ENCODE data around the gene MLPH.

Gene MLPH

GRCh38 chr2:237498341-237498740, 11.3 kb downstream of the MLPH start:
- H3K4me2 ChIP-seq (ENCODE audit: insufficient read depth, low read length, poor library complexity, severe bottlenecking) = no peak overlapping the region
- H2AK5ac ChIP-seq (ENCODE audit: low read depth, low read length) = no peak overlapping the region
- no peak overlapping the region for H2BK120ac ChIP-seq (ENCODE audit: low read depth, low read length)
- no peak overlapping the region for H3K9ac ChIP-seq (ENCODE audit: low read depth, low read length, poor library complexity)
- peaks cover 0 to 4% of the 10 kb centered on the region in 2 donors for H3K4me1 ChIP-seq (ENCODE audit: control insufficient read depth in 2 of 2, insufficient read depth in 1 of 2, low read depth in 1 of 2, low read length in 2 of 2)
- H4K8ac ChIP-seq (ENCODE audit: low read depth, low read length) = no peak overlapping the region
- H3K4me3 ChIP-seq (ENCODE audit: low read length in 2 of 2) = no peak overlapping the region
- no peak overlapping the region for H2BK15ac ChIP-seq (ENCODE audit: low read length)
- H3K14ac ChIP-seq (ENCODE audit: low read length) = no peak overlapping the region
- no peak overlapping the region for H3K18ac ChIP-seq (ENCODE audit: low read length)
- no peak overlapping the region for H3K23ac ChIP-seq (ENCODE audit: low read depth, low read length, poor library complexity)
- no peaks in the 10 kb centered on the region for H3K79me1 ChIP-seq (ENCODE audit: low read depth, low read length)
- no peak overlapping the region for H4K91ac ChIP-seq (ENCODE audit: low read depth, low read length, poor library complexity)
- WGBS, 2 donors (ENCODE audit: extremely low coverage in 2 of 2, insufficient read length in 2 of 2, insufficient replicate concordance in 1 of 2) = no CpG with 5 or more reads among the region's 11 CpGs
- no peak overlapping the region for H2AFZ ChIP-seq (ENCODE audit: low read length)
- no peak overlapping the region for H2BK12ac ChIP-seq (ENCODE audit: low read length)
- no peak overlapping the region for H3K27ac ChIP-seq (replicated peaks; ENCODE audit: low read length)
- H3K4ac ChIP-seq (ENCODE audit: low read length) = no peak overlapping the region
- no peaks in the 10 kb centered on the region for H3K36me3 ChIP-seq (replicated peaks in 1 of 2; ENCODE audit: control insufficient read depth in 2 of 2, insufficient read depth in 2 of 2, low read length in 2 of 2)
- H3K27me3 ChIP-seq (ENCODE audit: control insufficient read depth in 3 of 3, insufficient read depth in 3 of 3, low read depth in 1 of 3, low read length in 3 of 3) = no peaks in the 10 kb centered on the region
- no peaks in the 10 kb centered on the region for H3K9me3 ChIP-seq (replicated peaks in 1 of 2; ENCODE audit: control insufficient read depth in 2 of 2, insufficient read depth in 1 of 2, low read depth in 1 of 2, low read length in 2 of 2)
- H2BK5ac ChIP-seq (ENCODE audit: low read length) = no peak overlapping the region
- DNase-seq (ENCODE audit: low spot score) = no peak

DNA sequence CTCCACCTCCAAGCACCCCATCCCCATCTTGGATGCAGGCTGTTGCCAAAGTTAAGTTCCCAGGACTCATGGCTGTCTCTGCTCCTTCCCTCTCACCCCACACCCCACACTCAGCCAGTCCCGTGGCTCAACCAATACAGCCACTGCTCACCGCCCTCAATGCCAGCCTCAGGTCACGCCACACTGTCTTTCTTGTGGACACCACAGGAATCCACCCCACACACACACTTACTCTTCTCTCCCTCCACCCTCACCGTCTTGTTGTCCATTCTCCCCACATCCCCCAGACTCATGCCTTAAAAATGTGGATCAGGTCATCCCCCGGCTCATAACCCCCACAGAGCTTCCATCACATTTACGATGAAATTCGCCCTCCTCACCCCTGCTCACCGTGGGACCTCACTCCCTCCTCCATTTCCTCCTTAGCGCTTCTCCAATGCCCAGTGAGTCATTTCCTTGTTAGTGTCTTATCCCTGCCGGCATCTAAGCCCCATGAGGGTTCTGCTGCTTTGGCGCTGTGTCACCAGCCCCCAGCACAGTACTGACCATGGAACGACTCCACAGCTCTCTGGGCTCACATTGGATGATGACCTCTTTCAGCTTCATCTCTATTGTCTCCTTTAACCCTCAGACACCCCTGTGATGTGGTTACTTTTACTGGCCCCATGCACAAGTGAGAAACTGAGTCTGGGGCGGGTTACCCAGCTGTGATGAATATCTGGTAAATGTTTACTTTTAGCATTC, 13.8 kb downstream of the MLPH start:
- no CpG with 5 or more reads among the region's 13 CpGs for WGBS, 2 donors (ENCODE audit: extremely low coverage in 2 of 2, insufficient read length in 2 of 2, insufficient replicate concordance in 1 of 2)

DNA sequence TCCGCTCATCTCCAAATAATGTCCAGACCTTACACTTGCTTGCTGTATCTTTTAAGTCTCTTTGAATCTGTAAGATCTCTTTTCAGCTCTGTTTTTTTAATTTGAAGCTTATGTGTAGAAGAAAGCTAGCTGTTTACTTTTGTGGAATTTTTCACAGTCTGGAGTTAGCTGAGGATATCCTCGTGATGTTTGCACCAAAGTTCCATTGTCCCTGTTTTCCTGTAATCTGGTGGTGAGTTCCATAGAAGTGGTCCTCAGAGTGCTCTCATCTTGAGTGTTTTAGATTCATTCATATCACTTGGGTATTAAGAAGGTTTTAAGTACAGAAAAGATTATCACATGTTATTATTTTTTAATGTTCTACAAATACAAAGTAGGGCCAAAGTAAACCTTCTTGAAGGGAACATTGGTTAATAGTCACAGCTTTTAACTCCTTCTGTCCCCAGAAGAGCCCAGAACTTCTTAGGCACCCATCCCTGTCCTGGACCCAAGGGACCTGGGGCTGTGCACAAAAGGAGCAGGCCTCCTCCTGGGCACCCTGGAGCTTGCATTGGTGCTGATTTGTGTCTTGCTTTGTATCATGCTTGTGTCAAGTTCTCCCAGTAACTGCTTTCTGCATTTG, 15.0 kb downstream of the MLPH start:
- Histone ChIP-seq H3K9me3 (replicated peaks in 1 of 2; ENCODE audit: control insufficient read depth in 2 of 2, insufficient read depth in 1 of 2, low read depth in 1 of 2, low read length in 2 of 2) (no peaks in the 10 kb centered on the region), H3K27me3 (ENCODE audit: control insufficient read depth in 3 of 3, insufficient read depth in 3 of 3, low read depth in 1 of 3, low read length in 3 of 3) (no peaks in the 10 kb centered on the region), H2BK12ac (ENCODE audit: low read length) (no peak overlapping the region), H3K18ac (ENCODE audit: low read length) (no peak overlapping the region), H3K36me3 (replicated peaks in 1 of 2; ENCODE audit: control insufficient read depth in 2 of 2, insufficient read depth in 2 of 2, low read length in 2 of 2) (no peaks in the 10 kb centered on the region), H3K9ac (ENCODE audit: low read depth, low read length, poor library complexity) (no peak overlapping the region), H4K91ac (ENCODE audit: low read depth, low read length, poor library complexity) (no peak overlapping the region), H3K4me1 (ENCODE audit: control insufficient read depth in 2 of 2, insufficient read depth in 1 of 2, low read depth in 1 of 2, low read length in 2 of 2) (peaks cover 0 to 4% of the 10 kb centered on the region in 2 donors), H3K4me2 (ENCODE audit: insufficient read depth, low read length, poor library complexity, severe bottlenecking) (no peak overlapping the region), H2BK5ac (ENCODE audit: low read length) (no peak overlapping the region), H2BK120ac (ENCODE audit: low read depth, low read length) (no peak overlapping the region), H3K23ac (ENCODE audit: low read depth, low read length, poor library complexity) (no peak overlapping the region), H3K4ac (ENCODE audit: low read length) (no peak overlapping the region), H3K4me3 (ENCODE audit: low read length in 2 of 2) (no peak overlapping the region), H3K79me1 (ENCODE audit: low read depth, low read length) (no peaks in the 10 kb centered on the region), H2BK15ac (ENCODE audit: low read length) (no peak overlapping the region), H4K8ac (ENCODE audit: low read depth, low read length) (no peak overlapping the region), H2AFZ (ENCODE audit: low read length) (no peak overlapping the region), H3K27ac (replicated peaks; ENCODE audit: low read length) (no peak overlapping the region), H3K14ac (ENCODE audit: low read length) (no peak overlapping the region), H2AK5ac (ENCODE audit: low read depth, low read length) (no peak overlapping the region)
- whole genome bisulfite sequencing, 2 donors (ENCODE audit: extremely low coverage in 2 of 2, insufficient read length in 2 of 2, insufficient replicate concordance in 1 of 2) = no CpG with 5 or more reads among the region's 2 CpGs
- DNase-seq (ENCODE audit: low spot score) = no peak

More for the DNA sequence above, 13.8 kb downstream of the MLPH start:
- no peak for DNase-seq (ENCODE audit: low spot score)
- H3K4me2 ChIP-seq (ENCODE audit: insufficient read depth, low read length, poor library complexity, severe bottlenecking) = no peak overlapping the region
- H3K4me3 ChIP-seq (ENCODE audit: low read length in 2 of 2) = no peak overlapping the region
- no peak overlapping the region for H3K23ac ChIP-seq (ENCODE audit: low read depth, low read length, poor library complexity)
- H2BK12ac ChIP-seq (ENCODE audit: low read length) = no peak overlapping the region
- H3K18ac ChIP-seq (ENCODE audit: low read length) = no peak overlapping the region
- no peak overlapping the region for H2BK5ac ChIP-seq (ENCODE audit: low read length)
- no peak overlapping the region for H3K4ac ChIP-seq (ENCODE audit: low read length)
- H2BK15ac ChIP-seq (ENCODE audit: low read length) = no peak overlapping the region
- H3K9ac ChIP-seq (ENCODE audit: low read depth, low read length, poor library complexity) = no peak overlapping the region
- no peak overlapping the region for H3K27ac ChIP-seq (replicated peaks; ENCODE audit: low read length)
- no peak overlapping the region for H3K14ac ChIP-seq (ENCODE audit: low read length)
- peak overlapping the region; percentile 21 for H2AFZ ChIP-seq (ENCODE audit: low read length)
- no peak overlapping the region for H4K91ac ChIP-seq (ENCODE audit: low read depth, low read length, poor library complexity)
- H3K27me3 ChIP-seq (ENCODE audit: control insufficient read depth in 3 of 3, insufficient read depth in 3 of 3, low read depth in 1 of 3, low read length in 3 of 3) = no peaks in the 10 kb centered on the region
- no peaks in the 10 kb centered on the region for H3K36me3 ChIP-seq (replicated peaks in 1 of 2; ENCODE audit: control insufficient read depth in 2 of 2, insufficient read depth in 2 of 2, low read length in 2 of 2)
- H3K9me3 ChIP-seq (replicated peaks in 1 of 2; ENCODE audit: control insufficient read depth in 2 of 2, insufficient read depth in 1 of 2, low read depth in 1 of 2, low read length in 2 of 2) = no peaks in the 10 kb centered on the region
- no peak overlapping the region for H2AK5ac ChIP-seq (ENCODE audit: low read depth, low read length)
- no peak overlapping the region for H2BK120ac ChIP-seq (ENCODE audit: low read depth, low read length)
- H4K8ac ChIP-seq (ENCODE audit: low read depth, low read length) = no peak overlapping the region
- H3K4me1 ChIP-seq (ENCODE audit: control insufficient read depth in 2 of 2, insufficient read depth in 1 of 2, low read depth in 1 of 2, low read length in 2 of 2) = peaks cover 0 to 4% of the 10 kb centered on the region in 2 donors
- no peaks in the 10 kb centered on the region for H3K79me1 ChIP-seq (ENCODE audit: low read depth, low read length)

DNA sequence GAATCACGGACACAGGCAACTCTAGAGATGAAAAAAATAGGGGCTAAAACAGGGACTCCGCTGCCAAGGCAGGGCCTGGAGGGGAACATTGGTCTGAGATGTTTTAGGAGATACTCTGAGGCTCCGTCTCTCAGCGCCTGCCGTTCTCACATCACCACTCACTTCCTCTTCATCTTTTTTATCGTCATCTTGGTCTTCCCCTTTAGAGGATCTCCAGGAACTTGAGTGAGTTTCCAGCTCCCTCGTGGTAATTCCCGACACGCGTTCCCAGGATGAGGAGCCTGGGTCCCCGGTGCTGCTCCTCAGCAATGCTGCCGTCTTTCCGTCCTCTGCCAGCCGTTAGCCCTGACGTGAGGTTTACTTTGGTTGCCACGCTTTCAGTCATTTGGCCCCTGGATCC, 16.1 kb downstream of the MLPH start:
- no peak overlapping the region for H4K8ac ChIP-seq (ENCODE audit: low read depth, low read length)
- no peaks in the 10 kb centered on the region for H3K79me1 ChIP-seq (ENCODE audit: low read depth, low read length)
- H3K4me3 ChIP-seq (ENCODE audit: low read length in 2 of 2) = no peak overlapping the region
- no peaks in the 10 kb centered on the region for H3K27me3 ChIP-seq (ENCODE audit: control insufficient read depth in 3 of 3, insufficient read depth in 3 of 3, low read depth in 1 of 3, low read length in 3 of 3)
- H3K18ac ChIP-seq (ENCODE audit: low read length) = no peak overlapping the region
- no peak overlapping the region for H2BK120ac ChIP-seq (ENCODE audit: low read depth, low read length)
- H3K36me3 ChIP-seq (replicated peaks in 1 of 2; ENCODE audit: control insufficient read depth in 2 of 2, insufficient read depth in 2 of 2, low read length in 2 of 2) = no peaks in the 10 kb centered on the region
- no peaks in the 10 kb centered on the region for H3K9me3 ChIP-seq (replicated peaks in 1 of 2; ENCODE audit: control insufficient read depth in 2 of 2, insufficient read depth in 1 of 2, low read depth in 1 of 2, low read length in 2 of 2)
- no peak overlapping the region for H3K9ac ChIP-seq (ENCODE audit: low read depth, low read length, poor library complexity)
- H3K27ac ChIP-seq (replicated peaks; ENCODE audit: low read length) = no peak overlapping the region
- H3K4me1 ChIP-seq (ENCODE audit: control insufficient read depth in 2 of 2, insufficient read depth in 1 of 2, low read depth in 1 of 2, low read length in 2 of 2) = peaks cover 0 to 4% of the 10 kb centered on the region in 2 donors
- DNase-seq (ENCODE audit: low spot score) = no peak
- no peak overlapping the region for H2BK12ac ChIP-seq (ENCODE audit: low read length)
- H3K23ac ChIP-seq (ENCODE audit: low read depth, low read length, poor library complexity) = no peak overlapping the region
- H2AFZ ChIP-seq (ENCODE audit: low read length) = no peak overlapping the region
- no peak overlapping the region for H2BK5ac ChIP-seq (ENCODE audit: low read length)
- no peak overlapping the region for H2BK15ac ChIP-seq (ENCODE audit: low read length)
- H2AK5ac ChIP-seq (ENCODE audit: low read depth, low read length) = no peak overlapping the region
- H3K4ac ChIP-seq (ENCODE audit: low read length) = no peak overlapping the region
- H3K14ac ChIP-seq (ENCODE audit: low read length) = no peak overlapping the region
- H3K4me2 ChIP-seq (ENCODE audit: insufficient read depth, low read length, poor library complexity, severe bottlenecking) = no peak overlapping the region
- WGBS, 2 donors (ENCODE audit: extremely low coverage in 2 of 2, insufficient read length in 2 of 2, insufficient replicate concordance in 1 of 2) = no CpG with 5 or more reads among the region's 16 CpGs
- H4K91ac ChIP-seq (ENCODE audit: low read depth, low read length, poor library complexity) = no peak overlapping the region
